Fibroblast of lung (primary cell): ENCODE results near the gene GHR. TPM values are rescaled to one million over a fixed set of nuclear protein-coding genes. Genes with fewer than 3 reads are reported as not detected.

Source experiments
- DNase-seq, 2 donors: peaks; one replicate each; pipeline versions ENCODE4 v3.0.0 to v3.0.0-alpha.2; 2010; ENCODE audit warnings: low read depth in 2 of 2
- H2AFZ ChIP-seq: 2 replicates; pipeline ENCODE4 v1.5.1; 2012; ENCODE audit warnings: low read length, control low read depth, inconsistent platforms
- H3K27ac ChIP-seq: 2 replicates; pipeline ENCODE4 v1.5.1; 2011; ENCODE audit warnings: low read length, control low read depth; ENCODE audit not compliant: insufficient read depth
- H3K27me3 ChIP-seq: 2 replicates; pipeline ENCODE4 v1.5.1; 2011; ENCODE audit warnings: mild to moderate bottlenecking, low read length; ENCODE audit not compliant: control insufficient read depth, insufficient read depth
- H3K36me3 ChIP-seq: 2 replicates; pipeline ENCODE4 v1.5.1; 2011; ENCODE audit warnings: low read length; ENCODE audit not compliant: control insufficient read depth, insufficient read depth
- H3K4me1 ChIP-seq: 2 replicates; pipeline ENCODE4 v1.5.1; 2011; ENCODE audit warnings: low read length; ENCODE audit not compliant: control insufficient read depth, insufficient read depth; ENCODE audit errors: extremely low read depth
- H3K4me2 ChIP-seq: 2 replicates; pipeline ENCODE4 v1.5.1; 2011; ENCODE audit warnings: low read length, control low read depth; ENCODE audit not compliant: insufficient read depth; ENCODE audit errors: extremely low read depth
- H3K4me3 ChIP-seq, 4 experiments: fragments of 200-600 bp in 1 of 4; sonication (generic) in 1 of 4; replicated peaks in 1 of 4; 2 replicates each; pipeline ENCODE4 v1.5.1; 2011 to 2016; ENCODE audit warnings: low read length in 4 of 4, low read depth in 3 of 4, mild to moderate bottlenecking in 3 of 4, control low read depth in 2 of 4, inconsistent platforms in 1 of 4, mixed read lengths in 1 of 4; ENCODE audit not compliant: insufficient read depth in 1 of 4; ENCODE audit errors: control extremely low read depth in 1 of 4
- H3K79me2 ChIP-seq: 2 replicates; pipeline ENCODE4 v1.5.1; 2012; ENCODE audit warnings: mild to moderate bottlenecking, low read length, inconsistent platforms; ENCODE audit not compliant: control insufficient read depth, insufficient read depth
- H3K9ac ChIP-seq: 2 replicates; pipeline ENCODE4 v1.5.1; 2011; ENCODE audit warnings: mild to moderate bottlenecking, low read length, control low read depth; ENCODE audit not compliant: insufficient read depth
- H3K9me3 ChIP-seq: 2 replicates; pipeline ENCODE4 v1.5.1; 2012; ENCODE audit warnings: low read depth, low read length; ENCODE audit not compliant: control insufficient read depth, insufficient read depth
- H4K20me1 ChIP-seq: 2 replicates; pipeline ENCODE4 v1.5.1; 2011; ENCODE audit warnings: low read length; ENCODE audit not compliant: control insufficient read depth, insufficient read depth; ENCODE audit errors: extremely low read depth
- CTCF ChIP-seq, 2 donors: IDR thresholded peaks in 1 of 2; conservative IDR thresholded peaks in 1 of 2; 1 replicate in 1 of 2; 2 replicates in 1 of 2; pipeline ENCODE4 v1.5.1; 2011 to 2012; ENCODE audit warnings: low read length in 2 of 2, control low read depth in 1 of 2, inconsistent platforms in 1 of 2, low read depth in 1 of 2, mild to moderate bottlenecking in 1 of 2
- EZH2 ChIP-seq: IDR thresholded peaks from 2 replicates; pipeline ENCODE4 v1.5.1; 2012; ENCODE audit warnings: low read length, control low read depth, mild to moderate bottlenecking; ENCODE audit errors: missing control alignments
- polyA minus RNA-seq: library from RNA; depleted of rRNA, polyadenylated mRNA; stranded (reverse); fragments of >200 nt; gene quantifications from 2 replicates; pipeline ENCODE4 v1.2.3, GENCODE V29; 2011; ENCODE audit warnings: low replicate concordance
- polyA plus RNA-seq, 2 donors: library from polyadenylated mRNA; depleted of rRNA in 1 of 2; stranded (reverse) in 1 of 2; unstranded in 1 of 2; fragments of >200 nt; gene quantifications; 2 replicates each; pipeline ENCODE4 v1.2.1, GENCODE V29; 2011 to 2012; ENCODE audit warnings: missing spikeins in 1 of 2
- total RNA-seq: library from RNA; depleted of rRNA; stranded (reverse); fragments of >200 nt; gene quantifications from 2 replicates; pipeline ENCODE4 v1.2.1, GENCODE V29; 2014

The GHR gene
- total RNA-seq (2.3 and 5.4 TPM in 2 replicates), polyA plus RNA-seq (1.9 and 2.4 TPM in 2 replicates), polyA minus RNA-seq (2.3 TPM in 1 of 2 replicates, not detected in the other)
- polyA plus RNA-seq (2012): 1.0 and 1.1 TPM in 2 replicates

- TF ChIP-seq EZH2 (no peak), CTCF (conservative IDR thresholded peaks at IDR 0.05 in 1 of 2, IDR thresholded peaks at IDR 0.05 in 1 of 2; ENCODE audit: low read depth in 1 of 2, low read length in 2 of 2) (peak; percentile 78 to 84)
- peak; percentile 88 to 94 for DNase-seq
- Histone ChIP-seq H3K27me3 (no peaks in the 10 kb centered on the region), H3K4me3 (peak within 1 kb of the TSS; percentile 56 to 82 (median 64)), H3K79me2 (no peaks in the 10 kb centered on the region), H3K4me2 (peak within 1 kb of the TSS; percentile 98), H3K27ac (no peak within 1 kb of the TSS), H2AFZ (peak within 1 kb of the TSS; percentile 97), H3K36me3 (no peaks in the 10 kb centered on the region), H4K20me1 (no peaks in the 10 kb centered on the region), H3K4me1 (no peaks in the 10 kb centered on the region), H3K9ac (peak within 1 kb of the TSS; percentile 30), H3K9me3 (no peaks in the 10 kb centered on the region)
Measured at GRCh38 chr5:42423285-42424165, at the start of gene GHR. Gene GHR, plus strand, starts transcription at chr5:42423439. Its CDS starts 142,436 bp downstream, at chr5:42565875.

- H3K9me3 ChIP-seq: no peaks in the 10 kb centered on the region
- no peak overlapping the region for H3K9ac ChIP-seq
- no peaks in the 10 kb centered on the region for H3K4me1 ChIP-seq
- H4K20me1 ChIP-seq: no peaks in the 10 kb centered on the region
- DNase-seq: no peak
- no peaks in the 10 kb centered on the region for H3K36me3 ChIP-seq
- TF ChIP-seq EZH2: no peak
- TF ChIP-seq CTCF (conservative IDR thresholded peaks at IDR 0.05 in 1 of 2, IDR thresholded peaks at IDR 0.05 in 1 of 2; ENCODE audit: low read depth in 1 of 2, low read length in 2 of 2): no peak
- H3K4me3 ChIP-seq: no peak overlapping the region
- H3K79me2 ChIP-seq: no peaks in the 10 kb centered on the region
- no peak overlapping the region for H3K27ac ChIP-seq
- no peak overlapping the region for H2AFZ ChIP-seq
- H3K4me2 ChIP-seq: no peak overlapping the region
- H3K27me3 ChIP-seq: no peaks in the 10 kb centered on the region
Measured at GRCh38 chr5:42374679-42375273, 48.5 kb upstream of the GHR start.

GRCh38 chr5:42377496-42377895 is 45.7 kb upstream of the GHR start:
- H3K27me3 ChIP-seq: no peaks in the 10 kb centered on the region

More at GRCh38 chr5:42377496-42377895, 45.7 kb upstream of the GHR start:
- Histone ChIP-seq H3K4me1 (no peaks in the 10 kb centered on the region), H3K36me3 (no peaks in the 10 kb centered on the region), H3K4me3 (no peak overlapping the region), H3K9me3 (no peaks in the 10 kb centered on the region), H3K4me2 (no peak overlapping the region), H3K9ac (no peak overlapping the region), H4K20me1 (no peaks in the 10 kb centered on the region), H2AFZ (no peak overlapping the region), H3K27ac (no peak overlapping the region), H3K79me2 (no peaks in the 10 kb centered on the region)
- TF ChIP-seq EZH2 (no peak), CTCF (conservative IDR thresholded peaks at IDR 0.05 in 1 of 2, IDR thresholded peaks at IDR 0.05 in 1 of 2; ENCODE audit: low read depth in 1 of 2, low read length in 2 of 2) (no peak)
- DNase-seq: no peak
